CD4-positive, alpha-beta T cell treated with Interleukin-10 for 1 hour (primary cell): ENCODE measurements around the gene KCNMB2.

Source experiments
- DNase-seq: peaks from one replicate; pipeline ENCODE4 v3.0.0-alpha.2; 2020

Gene KCNMB2

DNA sequence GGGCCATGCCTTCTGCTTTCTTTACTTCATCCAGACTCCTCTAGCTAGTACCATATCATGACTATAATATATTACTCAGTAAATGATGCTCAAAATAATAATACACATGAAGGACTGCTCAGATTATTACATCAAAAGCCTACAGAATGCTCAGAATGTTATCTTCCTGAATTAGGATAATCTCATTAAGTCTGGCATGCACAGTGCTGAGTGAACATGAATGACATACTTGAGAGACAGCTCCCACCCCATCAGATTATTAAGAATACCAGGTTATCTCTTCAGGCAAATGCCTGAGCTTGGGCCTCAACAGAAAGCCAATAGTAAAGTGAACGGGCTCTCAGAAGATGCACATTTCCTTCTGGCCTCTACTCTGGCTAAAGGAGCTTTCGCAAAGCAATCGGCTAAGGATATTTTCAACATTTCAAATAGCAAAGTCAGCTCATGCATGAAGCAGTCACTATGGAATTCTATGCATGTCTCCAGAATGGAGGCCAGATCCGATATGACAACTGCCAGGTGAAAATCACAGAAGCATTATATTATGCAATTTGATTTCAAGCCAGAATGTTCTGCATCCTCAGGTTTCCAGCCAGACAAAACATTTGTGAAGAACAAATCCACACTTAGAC is 122.6 kb downstream of the KCNMB2 start:
- DNase-seq: no peak

DNA sequence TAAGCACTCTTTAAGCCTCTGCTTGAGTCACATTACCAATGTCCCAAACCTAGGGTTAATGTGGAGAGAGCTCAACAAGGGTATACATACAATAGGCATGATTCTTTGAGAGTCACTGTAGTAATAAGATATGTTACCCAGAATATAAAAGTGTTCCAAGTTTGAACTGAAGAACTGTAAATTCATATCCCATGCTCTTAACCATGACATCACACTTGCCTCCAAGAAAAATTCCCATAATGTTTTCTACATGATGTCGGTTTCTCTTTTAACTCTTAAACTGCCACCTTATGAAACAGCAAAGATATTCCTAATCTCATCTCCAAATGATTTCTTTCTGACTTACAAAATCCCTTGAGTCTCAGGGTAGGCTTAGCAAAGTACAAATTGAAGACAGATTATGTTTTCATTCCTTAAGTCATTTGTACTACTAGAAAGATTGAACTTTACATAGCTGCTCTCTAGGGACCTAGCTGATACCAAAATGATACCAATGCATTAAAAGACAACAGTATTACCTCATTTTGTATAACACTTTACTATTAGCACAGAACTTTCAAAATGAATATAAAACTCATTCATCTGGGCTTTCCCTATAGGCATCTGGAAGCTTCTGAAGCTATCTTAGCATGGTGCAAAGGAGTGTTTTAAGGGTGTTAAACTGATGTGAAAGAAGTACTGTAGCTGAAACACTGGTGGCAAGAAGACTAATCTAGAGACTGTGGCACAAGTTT is 127.1 kb downstream of the KCNMB2 start:
- DNase-seq: no peak

- no peak for DNase-seq
Measured at GRCh38 chr3:178665747-178666146, 129.5 kb downstream of the KCNMB2 start.

- no peak for DNase-seq
Measured at GRCh38 chr3:178669022-178669601, 132.9 kb downstream of the KCNMB2 start.

DNA sequence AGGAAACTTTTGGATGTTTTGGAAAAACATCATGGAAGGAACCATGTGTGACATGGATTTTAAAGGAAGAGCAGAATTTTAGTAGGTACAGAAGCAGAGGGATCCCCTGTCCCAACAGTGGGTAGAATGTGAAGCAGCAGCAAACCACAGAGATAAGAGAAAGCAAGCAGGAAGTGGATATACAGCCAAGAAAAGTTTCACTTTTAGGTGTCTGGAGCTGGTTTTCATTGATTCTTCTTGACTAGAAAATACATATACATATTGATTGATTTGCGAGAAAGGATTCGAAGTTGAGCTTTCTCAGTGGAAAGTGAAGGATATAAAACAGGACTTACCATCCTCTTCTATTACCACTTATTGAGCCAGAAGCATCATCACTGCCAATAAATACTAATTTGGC is 133.5 kb downstream of the KCNMB2 start:
- DNase-seq: no peak

- DNase-seq: no peak
Measured at GRCh38 chr3:178671377-178671776, 135.1 kb downstream of the KCNMB2 start.

DNA sequence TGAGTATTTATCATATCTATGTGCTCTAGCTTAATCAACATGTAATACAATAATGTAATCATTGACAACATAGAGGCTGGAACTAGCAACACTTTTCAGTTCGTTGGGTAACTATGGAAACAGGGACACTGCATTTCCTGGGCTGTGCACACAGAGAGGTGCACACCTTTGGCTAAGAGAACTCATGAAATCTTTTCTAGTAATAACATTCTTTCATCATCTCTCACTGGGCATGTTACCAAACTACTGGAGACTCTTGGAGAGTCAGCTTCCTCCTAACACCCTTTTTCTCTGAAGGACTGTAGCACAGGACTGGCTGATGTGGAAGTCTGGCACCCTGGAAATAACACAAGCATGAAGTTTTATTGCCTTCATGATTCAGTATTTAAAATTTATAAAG is 135.6 kb downstream of the KCNMB2 start:
- DNase-seq: no peak

DNA sequence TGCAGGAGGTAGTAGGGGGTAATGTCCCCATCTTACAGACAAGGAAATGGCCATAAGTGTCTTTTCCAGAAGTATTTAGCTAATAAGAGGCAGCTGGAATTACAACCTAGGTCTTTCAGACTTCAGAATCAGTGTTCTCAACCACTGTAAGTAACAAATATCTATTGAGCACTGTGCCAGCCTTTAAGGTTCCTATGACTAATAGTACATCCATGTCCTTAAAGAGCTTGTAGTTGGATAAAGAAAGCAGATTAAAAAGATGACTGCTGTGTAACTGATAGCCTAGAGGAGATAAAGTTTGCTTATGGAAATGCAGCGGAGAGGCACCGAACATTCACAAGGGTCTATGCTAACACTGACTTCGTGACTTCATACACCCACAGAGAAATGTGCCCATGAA is 136.0 kb downstream of the KCNMB2 start:
- no peak for DNase-seq

GRCh38 chr3:178673529-178673928 is 137.3 kb downstream of the KCNMB2 start:
- DNase-seq: no peak

DNA sequence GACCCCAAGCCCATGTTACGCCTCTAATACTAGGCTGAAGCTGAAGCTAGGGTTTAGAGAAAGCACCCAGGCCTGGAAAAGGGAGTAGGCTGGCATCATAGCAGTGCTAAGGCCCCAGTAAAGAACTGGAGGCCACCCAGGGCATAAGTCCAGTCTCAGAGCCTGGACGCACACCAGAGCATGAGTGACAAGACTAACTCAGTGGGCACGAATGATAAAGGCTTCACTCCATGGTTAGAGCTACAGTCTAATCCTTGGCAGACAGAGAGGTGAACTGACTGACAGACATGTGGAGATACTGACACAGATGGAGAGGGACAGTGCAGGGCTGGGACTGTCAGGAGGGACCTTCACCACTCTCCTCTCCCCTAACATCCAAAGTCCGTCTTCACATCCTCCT is 139.8 kb downstream of the KCNMB2 start:
- no peak for DNase-seq

GRCh38 chr3:178676942-178677790 is 140.9 kb downstream of the KCNMB2 start:
- DNase-seq: no peak

DNA sequence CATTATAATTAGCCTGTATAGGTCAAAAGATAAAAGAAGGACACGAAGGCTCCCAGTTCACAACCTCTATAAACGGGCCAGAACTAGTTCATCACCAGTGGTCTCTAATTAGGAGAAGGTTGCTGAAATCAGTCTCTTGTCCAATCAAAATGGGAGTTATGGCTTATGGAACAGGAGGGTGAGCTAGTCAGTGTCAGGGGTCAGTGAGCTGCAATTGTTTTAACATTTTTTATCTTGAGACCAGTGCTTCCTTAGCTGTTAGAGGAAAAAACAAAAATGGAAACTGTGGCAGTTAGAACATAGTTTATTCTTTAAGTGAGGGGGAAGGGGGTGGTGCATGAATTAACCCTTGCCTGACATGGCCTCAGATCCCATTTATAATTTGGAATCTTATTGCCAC is 141.7 kb downstream of the KCNMB2 start:
- DNase-seq: no peak

DNA sequence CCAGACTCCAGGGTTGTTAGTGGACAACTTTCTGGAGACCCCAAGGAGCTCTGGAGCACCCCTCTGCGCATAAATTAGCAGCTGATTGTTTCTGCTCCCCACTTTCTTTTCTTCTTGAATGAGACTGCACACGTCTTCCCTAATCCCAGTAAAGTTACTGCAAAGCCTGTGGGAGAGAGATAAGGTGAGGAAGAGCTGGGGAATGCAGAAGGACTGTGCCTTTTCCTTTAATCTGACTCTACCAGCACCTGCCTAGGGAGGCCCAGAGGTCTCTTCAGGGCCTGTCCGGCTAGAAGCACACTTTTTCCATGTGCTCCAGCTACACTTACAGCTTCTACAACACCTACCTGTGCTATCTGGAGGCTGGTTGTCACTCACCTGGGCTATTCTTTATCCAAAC is 143.8 kb downstream of the KCNMB2 start:
- DNase-seq: no peak

- DNase-seq: no peak
Measured at GRCh38 chr3:178680489-178680888, 144.3 kb downstream of the KCNMB2 start.

DNA sequence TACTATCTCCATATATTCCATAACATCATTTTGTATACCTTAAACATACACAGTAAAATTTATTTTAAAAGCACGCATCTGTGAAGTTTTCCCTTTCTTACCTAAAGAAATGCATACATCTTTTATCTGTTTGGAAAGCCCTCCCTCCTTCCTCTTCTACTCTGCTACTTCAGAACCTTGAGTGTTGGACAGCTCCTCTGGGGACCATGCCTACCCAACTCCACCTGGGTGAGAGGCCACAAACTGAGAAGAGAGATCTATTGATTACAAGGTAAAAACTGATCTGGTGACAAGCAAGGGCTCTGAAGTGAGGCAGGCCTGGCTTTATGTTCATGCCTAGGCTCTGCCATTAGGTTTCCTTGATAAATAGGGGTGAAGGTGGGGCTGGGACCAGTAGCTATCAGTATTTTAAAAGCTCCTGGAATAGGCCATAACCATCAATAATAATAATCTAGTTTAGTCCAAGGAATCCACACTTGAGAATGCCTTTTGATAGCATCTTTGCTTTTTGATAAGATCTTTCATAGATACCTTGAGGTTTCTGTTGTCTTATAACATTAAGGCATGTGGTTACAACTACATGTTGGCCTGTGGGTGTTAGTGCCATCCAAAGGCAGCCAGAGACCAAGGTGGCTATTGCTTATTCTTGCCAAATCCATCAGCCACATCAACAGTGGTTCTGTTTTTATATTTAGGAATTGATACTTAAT is 148.8 kb downstream of the KCNMB2 start:
- DNase-seq: no peak

GRCh38 chr3:178685591-178685906 is 149.3 kb downstream of the KCNMB2 start:
- DNase-seq: no peak

- DNase-seq: no peak
Measured at GRCh38 chr3:178686826-178687225, 150.6 kb downstream of the KCNMB2 start.

DNA sequence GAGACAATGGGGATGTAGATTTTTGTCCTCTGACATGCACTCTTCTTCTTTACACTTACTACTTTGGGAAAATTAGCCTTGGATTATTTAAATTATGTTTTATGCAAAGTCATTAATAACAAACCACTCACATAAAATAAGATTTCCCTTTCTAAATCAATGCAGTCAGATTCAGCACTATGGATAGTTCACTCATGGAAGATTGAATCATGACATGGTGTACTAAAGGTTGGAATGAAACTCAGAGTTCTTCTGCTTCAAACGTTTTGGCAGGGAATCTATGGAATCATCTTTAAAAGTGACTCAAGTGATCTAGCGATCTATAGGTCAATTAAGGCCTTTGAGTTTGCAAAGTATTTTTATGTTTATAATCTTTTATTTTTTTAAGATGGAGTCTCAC is 154.3 kb downstream of the KCNMB2 start:
- DNase-seq: no peak

DNA sequence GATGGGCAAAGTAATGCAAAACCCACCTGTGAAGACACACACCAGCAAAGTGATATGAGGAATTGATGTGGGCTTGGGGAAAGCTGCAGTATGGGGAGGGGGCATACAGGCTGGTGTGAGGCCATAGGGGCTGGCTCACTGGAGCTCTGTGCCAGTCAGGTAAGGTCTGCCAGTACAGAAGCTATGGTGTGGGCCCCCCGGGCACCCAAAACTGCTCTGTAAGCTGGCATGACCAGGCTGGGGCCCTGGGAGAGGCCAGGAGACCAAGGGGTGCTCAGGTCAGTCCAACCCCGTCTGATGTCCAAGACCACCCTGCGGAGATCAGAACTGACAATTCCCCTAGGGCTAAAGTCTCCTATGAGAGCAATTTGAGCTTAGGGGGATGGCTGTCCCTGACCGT is 163.1 kb downstream of the KCNMB2 start:
- DNase-seq: no peak

- DNase-seq: no peak
Measured at GRCh38 chr3:178699810-178700209, 163.6 kb downstream of the KCNMB2 start.

DNA sequence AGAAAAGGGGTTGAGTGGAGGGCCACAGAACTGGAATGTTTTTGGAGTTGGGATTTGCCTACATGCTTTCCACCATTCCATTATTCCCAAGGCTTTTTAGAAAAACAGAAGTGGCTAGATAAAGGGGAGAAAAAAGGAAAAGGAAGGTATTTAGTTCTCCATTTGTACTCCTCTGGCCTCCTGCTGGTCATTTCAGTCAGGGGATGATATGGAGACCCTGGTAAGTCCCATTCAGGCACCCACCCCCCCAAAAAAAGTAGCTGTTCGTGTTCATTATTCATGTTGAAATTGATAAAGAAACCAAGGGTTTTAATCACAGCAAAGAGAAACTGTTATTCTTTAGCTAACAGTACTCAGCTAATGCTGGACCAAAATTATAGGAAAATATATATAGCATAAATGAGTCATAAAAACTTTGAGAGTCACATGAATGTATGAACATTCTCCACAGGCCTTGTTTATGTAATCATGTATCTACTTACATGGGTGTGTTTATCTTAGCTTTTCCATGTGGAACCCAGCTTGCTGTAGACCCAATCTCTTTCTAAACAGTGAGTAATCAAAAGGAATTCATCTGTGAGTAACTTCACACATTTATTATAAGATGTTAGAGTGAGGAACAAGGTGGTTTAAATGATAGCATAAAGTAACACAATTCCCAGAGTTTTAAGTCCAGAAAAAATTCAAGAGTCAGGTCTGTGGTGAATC is 167.2 kb downstream of the KCNMB2 start:
- no peak for DNase-seq

DNA sequence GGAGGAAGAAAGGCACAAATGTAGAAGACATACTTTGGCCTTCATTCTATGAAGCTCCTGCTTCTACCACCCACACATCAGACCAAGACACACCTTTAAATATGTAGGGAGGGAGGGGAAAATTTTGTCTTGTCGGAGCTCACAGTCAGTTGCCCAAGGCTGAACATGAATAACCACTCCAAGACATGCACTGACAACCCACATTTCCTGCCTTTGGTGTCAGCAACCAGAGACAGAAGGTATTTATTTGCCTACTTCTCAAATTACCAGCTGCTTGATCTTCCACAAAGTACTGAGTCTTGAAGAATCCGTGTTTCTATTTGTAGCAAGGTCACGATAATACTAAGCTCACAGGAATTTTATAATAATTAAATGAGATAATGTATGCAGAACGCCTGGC is 169.7 kb downstream of the KCNMB2 start:
- no peak for DNase-seq
